ENCODE measurements around the gene CNGA1. TPM values are rescaled to one million over a fixed set of nuclear protein-coding genes. Genes with fewer than 3 reads are reported as not detected.

CNGA1 gene
- total and polyA plus RNA-seq, 8 donors, result 0.73 to 2.0 (median 1.5) TPM; not detected in 1

DNA sequence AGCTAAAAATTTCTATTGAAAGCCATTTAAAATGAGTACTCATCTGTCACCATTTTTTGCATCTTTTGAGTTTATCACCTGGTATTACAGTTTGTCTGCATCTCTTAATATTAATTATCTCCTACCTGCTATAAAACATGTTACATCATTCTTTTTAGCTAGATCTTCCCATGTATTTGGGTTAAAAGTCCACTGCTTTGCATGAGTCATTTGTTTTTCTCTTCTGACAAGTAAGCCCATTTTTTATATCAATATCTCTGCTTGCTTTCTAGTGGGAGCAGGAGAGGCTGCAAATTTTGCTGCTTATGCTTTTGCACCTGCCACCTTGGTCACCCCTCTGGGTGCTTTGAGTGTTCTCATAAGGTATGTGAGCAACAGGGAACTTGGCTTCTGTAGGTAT is 16.2 kb upstream of the CNGA1 start:
- no peaks in the 10 kb centered on the region for H3K9me3 ChIP-seq
- no peaks in the 10 kb centered on the region for H3K36me3 ChIP-seq
- H3K27ac ChIP-seq, result no peak overlapping the region
- intact Hi-C loops (cut with DNase I), result no loop called here
- no peak for TF ChIP-seq CTCF (IDR thresholded peaks at IDR 0.05)
- DNase-seq, result no peak
- ATAC-seq, result no peak
- no peak overlapping the region for H3K4me3 ChIP-seq
- H3K4me1 ChIP-seq, result no peaks in the 10 kb centered on the region
- no peaks in the 10 kb centered on the region for H3K27me3 ChIP-seq

DNA sequence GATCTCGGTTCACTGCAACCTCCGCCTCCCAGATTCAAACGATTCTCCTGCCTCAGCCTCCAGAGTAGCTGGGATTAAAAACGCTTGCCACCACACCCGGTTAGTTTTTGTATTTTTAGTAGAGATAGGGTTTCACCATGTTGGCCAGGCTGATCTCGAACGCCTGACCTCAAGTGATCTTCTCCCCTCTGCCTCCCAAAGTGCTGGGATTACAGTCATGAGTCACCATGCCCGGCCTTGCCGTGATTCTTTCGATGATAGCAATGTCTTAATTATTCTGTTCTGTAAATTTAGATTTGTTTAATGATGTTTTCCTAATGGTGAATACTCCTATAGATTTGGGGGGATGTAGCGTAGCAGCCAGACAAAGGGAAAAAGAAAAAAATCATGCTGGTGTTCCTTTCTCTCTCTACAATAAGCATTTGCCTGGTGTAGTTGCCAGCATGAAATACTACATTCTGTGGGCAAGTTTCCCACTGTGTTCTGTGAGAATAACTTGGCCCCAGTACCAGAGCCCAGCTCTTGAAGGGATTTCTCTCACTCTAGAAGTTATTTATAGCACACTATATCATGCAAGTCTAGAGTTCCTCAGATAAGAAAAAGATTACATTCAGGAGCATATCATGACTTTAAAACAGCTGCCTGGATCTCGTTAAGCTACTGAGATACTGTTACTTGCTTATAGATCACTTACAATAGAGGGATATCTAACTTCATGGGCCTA is 15.5 kb upstream of the CNGA1 start:
- Histone ChIP-seq H3K27ac (no peak overlapping the region), H3K36me3 (no peaks in the 10 kb centered on the region), H3K27me3 (no peaks in the 10 kb centered on the region), H3K4me1 (no peaks in the 10 kb centered on the region), H3K9me3 (no peaks in the 10 kb centered on the region), H3K4me3 (no peak overlapping the region)
- intact Hi-C loops (cut with DNase I), result no loop called here
- peak; percentile 78 for ATAC-seq
- no peak for TF ChIP-seq CTCF (IDR thresholded peaks at IDR 0.05)
- peak in 2 of 4 donors; percentile 16 to 64 for DNase-seq

DNA sequence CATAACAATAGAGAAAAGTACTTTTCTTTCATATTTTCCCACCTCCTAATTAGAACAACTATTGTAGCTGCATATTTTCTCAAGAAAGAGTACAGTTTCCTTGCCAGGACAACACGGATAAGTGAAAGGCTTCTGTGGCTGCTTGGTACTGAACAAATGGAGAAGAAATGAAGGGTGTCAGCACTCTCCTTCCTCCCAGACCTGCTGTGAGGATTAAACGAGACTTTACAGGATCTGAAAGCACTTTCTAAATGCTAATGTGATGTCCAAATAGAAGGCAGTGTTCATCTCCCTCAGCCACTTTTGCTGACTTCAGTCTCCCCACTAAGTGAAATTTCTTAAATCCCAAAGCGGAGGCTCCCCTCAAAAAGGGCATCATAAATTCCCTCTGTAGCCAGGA is 14.0 kb upstream of the CNGA1 start:
- ATAC-seq, result no peak
- H3K4me1 ChIP-seq, result no peaks in the 10 kb centered on the region

DNA sequence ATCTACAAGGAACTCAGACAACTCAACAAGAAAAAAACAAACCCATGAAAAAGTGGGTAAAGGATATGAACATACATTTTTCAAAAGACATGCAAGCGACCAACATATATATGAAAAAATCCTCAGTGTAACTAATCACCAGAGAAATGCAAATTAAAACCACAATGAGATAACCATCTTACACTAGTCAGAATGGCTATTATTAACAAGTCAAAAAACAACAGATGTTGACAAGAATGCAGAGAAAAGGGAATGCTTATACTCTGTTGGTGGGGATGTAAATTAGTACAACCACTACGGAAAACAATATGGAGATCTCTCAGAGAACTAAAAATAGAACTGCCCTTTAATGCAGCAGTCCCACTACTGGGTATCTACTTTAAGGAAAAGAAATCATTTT is 12.2 kb upstream of the CNGA1 start:
- DNase-seq (no peak), ATAC-seq (no peak)
- Histone ChIP-seq H3K9me3 (no peaks in the 10 kb centered on the region), H3K4me3 (no peak overlapping the region), H3K4me1 (no peaks in the 10 kb centered on the region), H3K27ac (no peak overlapping the region), H3K27me3 (no peaks in the 10 kb centered on the region), H3K36me3 (no peaks in the 10 kb centered on the region)
- no peak for TF ChIP-seq CTCF (IDR thresholded peaks at IDR 0.05)
- intact Hi-C loops (cut with DNase I), result no loop called here

More for the DNA sequence above, 14.0 kb upstream of the CNGA1 start:
- no peaks in the 10 kb centered on the region for H3K36me3 ChIP-seq
- no peaks in the 10 kb centered on the region for H3K27me3 ChIP-seq
- intact Hi-C loops (cut with DNase I), result no loop called here
- DNase-seq, result no peak
- H3K4me3 ChIP-seq, result no peak overlapping the region
- H3K9me3 ChIP-seq, result no peaks in the 10 kb centered on the region
- no peak for TF ChIP-seq CTCF (IDR thresholded peaks at IDR 0.05)
- H3K27ac ChIP-seq, result no peak overlapping the region

- no peaks in the 10 kb centered on the region for H3K27me3 ChIP-seq
- no peaks in the 10 kb centered on the region for H3K4me1 ChIP-seq
- no peak overlapping the region for H3K4me3 ChIP-seq
- H3K36me3 ChIP-seq, result no peaks in the 10 kb centered on the region
- H3K9me3 ChIP-seq, result no peaks in the 10 kb centered on the region
- intact Hi-C loops (cut with DNase I), result no loop called here
- ATAC-seq, result no peak
- no peak for DNase-seq
- TF ChIP-seq CTCF (IDR thresholded peaks at IDR 0.05), result no peak
- no peak overlapping the region for H3K27ac ChIP-seq
Measured at GRCh38 chr4:48027653-48028052, 11.2 kb upstream of the CNGA1 start.

Data from left lung (tissue), 10 donors.